Fibroblast of peridontal ligament (primary cell): ENCODE results near the gene LANCL1.

ENCODE experiments used
- DNase-seq: peaks from one replicate; pipeline ENCODE4 v3.0.0-alpha.2; 2010; ENCODE audit errors: extremely low read depth

Gene LANCL1

GRCh38 chr2:210389856-210390255 is 86.7 kb downstream of the LANCL1 start:
- no peak for DNase-seq

DNA sequence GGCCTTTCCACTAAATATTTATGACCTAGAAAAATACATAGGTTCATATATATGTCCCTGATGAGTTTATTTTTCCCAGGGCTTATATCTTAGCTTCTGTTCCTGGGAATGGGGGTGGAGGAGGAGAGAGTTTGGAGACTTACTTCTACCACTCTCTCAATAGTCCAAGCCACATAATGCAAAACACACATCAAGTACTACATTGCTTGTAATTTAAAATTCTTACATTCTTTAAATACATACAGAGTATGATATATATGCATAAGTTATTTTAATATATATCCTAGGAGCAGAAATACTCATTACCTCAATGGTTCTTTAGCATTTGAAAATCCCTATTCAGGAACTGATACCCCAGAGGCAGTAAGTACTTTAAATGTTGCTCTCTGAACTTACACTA is 88.4 kb downstream of the LANCL1 start:
- DNase-seq: no peak

- no peak for DNase-seq
Observed at GRCh38 chr2:210387074-210387473, 89.5 kb downstream of the LANCL1 start.
